ENCODE results near the gene MCTP1.

MCTP1 gene

GRCh38 chr5:94810281-94810680 lies 474.6 kb downstream of the MCTP1 start:
- Histone ChIP-seq H3K36me3 (ENCODE audit: insufficient read depth, low read length) (no peaks in the 10 kb centered on the region), H3K4me3 (no peak overlapping the region)
- TF ChIP-seq FOXP2 (optimal IDR thresholded peaks at IDR 0.05; ENCODE audit: control extremely low read depth, extremely low read length, insufficient read depth), result no peak

GRCh38 chr5:94808497-94808896 lies 476.4 kb downstream of the MCTP1 start:
- Histone ChIP-seq H3K9me3 (ENCODE audit: low read depth, low read length) (no peaks in the 10 kb centered on the region), H3K9ac (ENCODE audit: insufficient read length) (no peak overlapping the region), H3K27ac (no peak overlapping the region), H3K4me3 (no peak overlapping the region), H3K36me3 (ENCODE audit: insufficient read depth, low read length) (no peaks in the 10 kb centered on the region)
- TF ChIP-seq EZH2 (IDR thresholded peaks at IDR 0.05) (no peak), FOXP2 (optimal IDR thresholded peaks at IDR 0.05; ENCODE audit: control extremely low read depth, extremely low read length, insufficient read depth) (no peak)
- DNase-seq (ENCODE audit: low read depth, low spot score), result no peak

More at GRCh38 chr5:94810281-94810680, 474.6 kb downstream of the MCTP1 start:
- Histone ChIP-seq H3K9me3 (ENCODE audit: low read depth, low read length) (no peaks in the 10 kb centered on the region), H3K9ac (ENCODE audit: insufficient read length) (no peak overlapping the region), H3K27ac (no peak overlapping the region)
- DNase-seq (ENCODE audit: low read depth, low spot score), result no peak

DNA sequence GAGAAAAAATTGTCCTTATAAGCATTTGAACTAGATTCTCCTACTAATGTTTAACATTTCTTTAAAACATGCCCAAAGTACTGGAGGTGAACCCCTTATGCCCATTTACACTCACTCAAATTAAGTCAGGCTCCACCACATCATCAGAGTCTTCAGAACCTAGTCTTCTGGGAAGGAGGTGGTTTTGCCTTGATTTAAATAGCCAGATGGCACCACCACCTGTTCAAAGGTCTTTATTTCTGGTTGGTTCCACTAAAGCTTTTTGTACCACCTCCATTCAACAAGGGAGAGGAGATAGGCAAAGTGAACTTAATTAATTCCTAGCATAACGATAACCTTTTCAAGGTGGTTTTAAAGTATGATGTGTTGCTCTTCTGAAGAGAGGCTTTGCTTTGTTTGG lies 476.9 kb downstream of the MCTP1 start:
- no peaks in the 10 kb centered on the region for H3K36me3 ChIP-seq (ENCODE audit: insufficient read depth, low read length)
- no peak overlapping the region for H3K27ac ChIP-seq
- TF ChIP-seq EZH2 (IDR thresholded peaks at IDR 0.05), result no peak
- TF ChIP-seq POLR2AphosphoS5 (IDR thresholded peaks at IDR 0.05; ENCODE audit: borderline replicate concordance, low read depth, low read length), result no peak
- TF ChIP-seq FOXP2 (optimal IDR thresholded peaks at IDR 0.05; ENCODE audit: control extremely low read depth, extremely low read length, insufficient read depth), result no peak
- DNase-seq (ENCODE audit: low read depth, low spot score), result no peak
- no peak overlapping the region for H3K4me3 ChIP-seq
- H3K9ac ChIP-seq (ENCODE audit: insufficient read length), result no peak overlapping the region
- H3K9me3 ChIP-seq (ENCODE audit: low read depth, low read length), result no peaks in the 10 kb centered on the region

- Histone ChIP-seq H3K9me3 (ENCODE audit: low read depth, low read length) (no peaks in the 10 kb centered on the region), H3K27ac (no peak overlapping the region), H3K9ac (ENCODE audit: insufficient read length) (no peak overlapping the region), H3K36me3 (ENCODE audit: insufficient read depth, low read length) (no peaks in the 10 kb centered on the region), H3K4me3 (no peak overlapping the region)
- no peak for DNase-seq (ENCODE audit: low read depth, low spot score)
- TF ChIP-seq FOXP2 (optimal IDR thresholded peaks at IDR 0.05; ENCODE audit: control extremely low read depth, extremely low read length, insufficient read depth) (no peak), EZH2 (IDR thresholded peaks at IDR 0.05) (no peak), POLR2AphosphoS5 (IDR thresholded peaks at IDR 0.05; ENCODE audit: borderline replicate concordance, low read depth, low read length) (no peak)
These were observed 482.4 kb downstream of the MCTP1 start for GRCh38 chr5:94802450-94802849.

DNA sequence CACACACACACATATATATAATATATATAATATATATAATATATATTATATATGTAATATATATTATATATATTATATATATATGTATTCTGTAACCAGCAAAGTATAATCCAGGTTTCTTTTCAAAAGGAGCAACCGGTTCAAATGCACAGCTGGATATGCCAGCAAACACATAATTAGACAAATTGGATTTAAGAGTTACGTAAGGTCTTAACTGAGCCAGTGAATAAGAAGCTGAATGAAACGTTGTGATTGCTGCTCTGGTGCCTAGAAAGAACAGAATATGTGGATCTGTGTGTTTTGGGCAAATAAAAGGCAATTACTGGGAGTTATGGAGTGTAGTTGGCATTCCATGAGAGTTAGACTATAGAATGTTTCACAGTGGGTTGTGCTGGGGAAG lies 488.3 kb downstream of the MCTP1 start:
- no peak for DNase-seq (ENCODE audit: low read depth, low spot score)
- H3K9ac ChIP-seq (ENCODE audit: insufficient read length), result no peak overlapping the region
- H3K9me3 ChIP-seq (ENCODE audit: low read depth, low read length), result no peaks in the 10 kb centered on the region
- no peak overlapping the region for H3K27ac ChIP-seq
- no peak overlapping the region for H3K4me3 ChIP-seq
- TF ChIP-seq POLR2AphosphoS5 (IDR thresholded peaks at IDR 0.05; ENCODE audit: borderline replicate concordance, low read depth, low read length), result no peak
- TF ChIP-seq EZH2 (IDR thresholded peaks at IDR 0.05), result no peak
- TF ChIP-seq FOXP2 (optimal IDR thresholded peaks at IDR 0.05; ENCODE audit: control extremely low read depth, extremely low read length, insufficient read depth), result no peak
- no peaks in the 10 kb centered on the region for H3K36me3 ChIP-seq (ENCODE audit: insufficient read depth, low read length)

- TF ChIP-seq EZH2 (IDR thresholded peaks at IDR 0.05), result no peak
- TF ChIP-seq FOXP2 (optimal IDR thresholded peaks at IDR 0.05; ENCODE audit: control extremely low read depth, extremely low read length, insufficient read depth), result no peak
- no peak for TF ChIP-seq POLR2AphosphoS5 (IDR thresholded peaks at IDR 0.05; ENCODE audit: borderline replicate concordance, low read depth, low read length)
- Histone ChIP-seq H3K9me3 (ENCODE audit: low read depth, low read length) (no peaks in the 10 kb centered on the region), H3K9ac (ENCODE audit: insufficient read length) (no peak overlapping the region), H3K36me3 (ENCODE audit: insufficient read depth, low read length) (no peaks in the 10 kb centered on the region), H3K27ac (no peak overlapping the region), H3K4me3 (no peak overlapping the region)
- DNase-seq (ENCODE audit: low read depth, low spot score), result no peak
These were observed 491.1 kb downstream of the MCTP1 start for GRCh38 chr5:94793816-94794198.

DNA sequence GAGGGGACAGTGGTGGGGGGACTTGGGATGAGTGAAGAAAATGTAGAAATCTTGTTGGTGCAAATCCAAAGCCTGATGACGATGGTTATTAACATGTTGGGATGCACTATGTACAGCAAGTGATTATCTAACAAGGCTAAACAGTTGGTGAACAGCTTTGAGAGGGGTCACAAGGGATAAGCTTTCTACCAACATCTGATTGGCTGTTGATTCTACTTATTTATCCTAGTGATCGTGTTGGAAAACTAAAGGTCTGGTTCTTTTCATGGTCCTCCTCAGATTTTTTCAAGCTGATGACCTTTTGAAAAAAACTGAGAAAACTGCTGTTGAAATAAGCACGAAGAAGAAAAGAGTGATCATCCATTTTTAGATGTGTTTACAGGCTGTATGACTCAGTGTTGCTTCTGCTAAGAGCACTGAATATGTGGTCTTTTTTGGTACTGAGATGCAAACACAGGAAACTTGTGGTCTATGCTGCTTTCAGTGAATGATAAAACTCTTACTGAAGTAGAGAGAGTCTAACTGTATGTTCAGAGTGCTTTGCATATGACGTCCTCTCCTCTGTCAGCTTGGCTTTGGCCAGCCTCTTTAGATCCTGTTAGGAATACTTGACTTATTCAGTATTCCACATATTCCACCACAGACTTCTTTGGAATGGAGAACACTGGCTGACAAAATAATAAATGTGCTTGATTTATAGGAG lies 491.6 kb downstream of the MCTP1 start:
- no peak for DNase-seq (ENCODE audit: low read depth, low spot score)
- H3K27ac ChIP-seq, result no peak overlapping the region
- H3K9me3 ChIP-seq (ENCODE audit: low read depth, low read length), result no peaks in the 10 kb centered on the region
- no peak for TF ChIP-seq FOXP2 (optimal IDR thresholded peaks at IDR 0.05; ENCODE audit: control extremely low read depth, extremely low read length, insufficient read depth)
- TF ChIP-seq POLR2AphosphoS5 (IDR thresholded peaks at IDR 0.05; ENCODE audit: borderline replicate concordance, low read depth, low read length), result no peak
- TF ChIP-seq EZH2 (IDR thresholded peaks at IDR 0.05), result no peak
- no peak overlapping the region for H3K9ac ChIP-seq (ENCODE audit: insufficient read length)
- H3K4me3 ChIP-seq, result no peak overlapping the region
- H3K36me3 ChIP-seq (ENCODE audit: insufficient read depth, low read length), result no peaks in the 10 kb centered on the region

DNA sequence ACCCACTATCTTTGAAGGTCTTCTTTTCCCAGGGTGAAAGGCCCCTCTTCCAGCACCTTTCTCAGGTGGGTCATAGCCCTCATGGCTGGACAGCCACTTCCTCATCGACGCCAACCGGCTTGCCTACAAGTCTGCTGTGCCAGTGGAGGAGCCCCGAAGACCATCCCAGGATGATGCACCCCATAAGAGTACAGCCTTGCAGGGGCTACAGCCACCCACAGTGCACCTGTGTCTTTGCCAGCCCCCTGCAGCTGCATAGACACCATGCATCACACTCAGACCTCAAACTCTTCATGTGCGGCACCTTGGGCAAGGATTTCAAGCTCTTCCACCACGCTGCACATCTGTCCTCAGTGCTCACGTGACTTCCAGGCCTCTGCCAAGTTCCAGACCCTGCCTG lies 493.1 kb downstream of the MCTP1 start:
- H3K4me3 ChIP-seq, result no peak overlapping the region
- TF ChIP-seq FOXP2 (optimal IDR thresholded peaks at IDR 0.05; ENCODE audit: control extremely low read depth, extremely low read length, insufficient read depth) (no peak), POLR2AphosphoS5 (IDR thresholded peaks at IDR 0.05; ENCODE audit: borderline replicate concordance, low read depth, low read length) (no peak), EZH2 (IDR thresholded peaks at IDR 0.05) (no peak)
- no peak overlapping the region for H3K9ac ChIP-seq (ENCODE audit: insufficient read length)
- H3K27ac ChIP-seq, result no peak overlapping the region
- H3K9me3 ChIP-seq (ENCODE audit: low read depth, low read length), result no peaks in the 10 kb centered on the region
- no peaks in the 10 kb centered on the region for H3K36me3 ChIP-seq (ENCODE audit: insufficient read depth, low read length)
- no peak for DNase-seq (ENCODE audit: low read depth, low spot score)

DNA sequence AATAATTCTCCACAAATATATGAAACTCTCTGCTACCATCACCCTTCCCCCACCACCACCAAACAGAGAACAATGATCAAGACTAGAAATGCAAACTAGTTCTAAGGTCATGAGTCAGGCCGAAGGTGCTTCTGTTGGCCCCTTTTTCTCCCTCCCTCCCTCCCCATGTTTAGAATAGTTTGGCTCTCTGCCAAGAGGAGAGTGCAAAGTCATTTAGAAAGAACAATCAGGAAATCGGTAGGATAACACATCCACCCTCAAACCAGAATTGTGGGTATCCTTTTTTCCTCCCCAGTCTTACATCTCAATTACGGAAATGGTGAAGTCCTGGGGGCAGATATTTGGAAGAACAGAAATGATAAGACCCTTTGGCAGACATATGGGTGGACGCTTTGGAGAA lies 496.4 kb downstream of the MCTP1 start:
- Histone ChIP-seq H3K9me3 (ENCODE audit: low read depth, low read length) (no peaks in the 10 kb centered on the region), H3K36me3 (ENCODE audit: insufficient read depth, low read length) (no peaks in the 10 kb centered on the region), H3K9ac (ENCODE audit: insufficient read length) (no peak overlapping the region), H3K4me3 (no peak overlapping the region), H3K27ac (no peak overlapping the region)
- TF ChIP-seq POLR2AphosphoS5 (IDR thresholded peaks at IDR 0.05; ENCODE audit: borderline replicate concordance, low read depth, low read length) (no peak), FOXP2 (optimal IDR thresholded peaks at IDR 0.05; ENCODE audit: control extremely low read depth, extremely low read length, insufficient read depth) (no peak), EZH2 (IDR thresholded peaks at IDR 0.05) (no peak)
- no peak for DNase-seq (ENCODE audit: low read depth, low spot score)
